Neural progenitor cell (in vitro differentiated cells): ENCODE measurements around the gene CD86. TPM values are rescaled to one million over a fixed set of nuclear protein-coding genes. Genes with fewer than 3 reads are reported as not detected.

Experiments
- DNase-seq: peaks from one replicate; pipeline ENCODE4 v3.0.0-alpha.2; 2016; ENCODE audit warnings: low spot score
- H2AFZ ChIP-seq: fragments of 200-600 bp; sonication (generic); replicated peaks from 2 replicates; pipeline ENCODE4 v1.6.1; 2016; ENCODE audit warnings: antibody characterized with exemption
- H3F3A ChIP-seq: fragments of 200-600 bp; sonication (generic); 2 replicates; pipeline ENCODE4 v1.6.1; 2016; ENCODE audit warnings: antibody characterized with exemption, low read depth
- H3K27ac ChIP-seq: fragments of 200-600 bp; sonication (generic); 2 replicates; pipeline ENCODE4 v1.5.1; 2016; ENCODE audit warnings: mild to moderate bottlenecking
- H3K27me3 ChIP-seq: fragments of 200-600 bp; sonication (generic); 2 replicates; pipeline ENCODE4 v1.6.1; 2016; ENCODE audit warnings: mild to moderate bottlenecking, moderate library complexity
- H3K36me3 ChIP-seq: fragments of 200-600 bp; sonication (generic); 2 replicates; pipeline ENCODE4 v1.5.1; 2016
- H3K4me1 ChIP-seq: fragments of 200-600 bp; sonication (generic); 2 replicates; pipeline ENCODE4 v1.6.1; 2016; ENCODE audit warnings: mixed run types
- H3K4me2 ChIP-seq: fragments of 200-600 bp; sonication (generic); 2 replicates; pipeline ENCODE4 v1.6.1; 2016
- H3K4me3 ChIP-seq: fragments of 200-600 bp; sonication (generic); 2 replicates; pipeline ENCODE4 v1.5.1; 2016
- H3K79me2 ChIP-seq: fragments of 200-600 bp; sonication (generic); 2 replicates; pipeline ENCODE4 v1.6.1; 2016; ENCODE audit warnings: low read depth
- H3K9ac ChIP-seq: fragments of 200-600 bp; sonication (generic); 2 replicates; pipeline ENCODE4 v1.6.1; 2016
- H3K9me3 ChIP-seq: fragments of 200-600 bp; sonication (generic); 2 replicates; pipeline ENCODE4 v1.5.1; 2016; ENCODE audit warnings: low read depth
- H4K20me1 ChIP-seq: fragments of 200-600 bp; sonication (generic); 2 replicates; pipeline ENCODE4 v1.6.1; 2016; ENCODE audit warnings: low read depth
- H3K27ac Mint-ChIP-seq: 3 replicates; pipeline ENCODE4 v1.8.0; 2021; ENCODE audit warnings: mixed read lengths
- H3K27me3 Mint-ChIP-seq: 2 replicates; pipeline ENCODE4 v1.8.0; 2022; ENCODE audit warnings: low read depth, mild to moderate bottlenecking, inconsistent platforms, moderate library complexity, mixed read lengths; ENCODE audit not compliant: insufficient read depth
- H3K36me3 Mint-ChIP-seq: 3 replicates; pipeline ENCODE4 v1.8.0; 2021; ENCODE audit warnings: mixed read lengths
- H3K4me1 Mint-ChIP-seq: 3 replicates; pipeline ENCODE4 v1.8.0; 2021; ENCODE audit warnings: mixed read lengths
- H3K4me3 Mint-ChIP-seq: 3 replicates; pipeline ENCODE4 v1.8.0; 2021; ENCODE audit warnings: mild to moderate bottlenecking, moderate library complexity, mixed read lengths
- H3K9me3 Mint-ChIP-seq: 3 replicates; pipeline ENCODE4 v1.8.0; 2020; ENCODE audit warnings: mixed read lengths
- CTCF ChIP-seq: fragments of 200-600 bp; sonication (generic); IDR thresholded peaks from 2 replicates; pipeline ENCODE4 v1.5.1; 2017; ENCODE audit warnings: antibody characterized with exemption, mild to moderate bottlenecking
- EZH2 ChIP-seq: fragments of 200-600 bp; sonication (generic); IDR thresholded peaks from 2 replicates; pipeline ENCODE4 v1.6.1; 2017; ENCODE audit warnings: antibody characterized with exemption, mild to moderate bottlenecking, moderate library complexity
- EZH2phosphoT487 ChIP-seq: fragments of 200-600 bp; sonication (generic); IDR thresholded peaks from 2 replicates; pipeline ENCODE4 v1.6.1; 2017; ENCODE audit warnings: antibody characterized with exemption
- total RNA-seq: library from RNA; depleted of rRNA; stranded (reverse); fragments of >200 nt; gene quantifications from 2 replicates; pipeline ENCODE4 v1.2.3, GENCODE V29; 2015; ENCODE audit warnings: low replicate concordance

The CD86 gene
- total RNA-seq, 1 donor from 2014 or later: not detected

GRCh38 chr3:122091602-122092295 is 36.6 kb downstream of the CD86 start:
- no peaks in the 10 kb centered on the region for H3K36me3 Mint-ChIP-seq
- Histone ChIP-seq H3K27me3 (no peaks in the 10 kb centered on the region), H3K36me3 (no peaks in the 10 kb centered on the region), H3K9ac (no peak overlapping the region), H3K4me1 (no peaks in the 10 kb centered on the region), H3K79me2 (no peaks in the 10 kb centered on the region), H3F3A (no peaks in the 10 kb centered on the region), H3K27ac (no peak overlapping the region), H4K20me1 (no peaks in the 10 kb centered on the region), H3K4me3 (no peak overlapping the region), H3K4me2 (no peak overlapping the region), H3K9me3 (no peaks in the 10 kb centered on the region), H2AFZ (peak overlapping the region; percentile 6)
- H3K4me1 Mint-ChIP-seq: peaks cover 17% of the 10 kb centered on the region
- no peak for TF ChIP-seq CTCF
- no peak for TF ChIP-seq EZH2
- no peaks in the 10 kb centered on the region for H3K9me3 Mint-ChIP-seq
- no peak for DNase-seq
- H3K27ac Mint-ChIP-seq: peak overlapping the region; percentile 94
- H3K4me3 Mint-ChIP-seq: peak overlapping the region; percentile 11
- H3K27me3 Mint-ChIP-seq: no peaks in the 10 kb centered on the region

GRCh38 chr3:122092460-122093165 is 37.5 kb downstream of the CD86 start:
- Histone ChIP-seq H3K27ac (no peak overlapping the region), H3K79me2 (no peaks in the 10 kb centered on the region), H3K9me3 (no peaks in the 10 kb centered on the region), H3K4me3 (no peak overlapping the region), H3K4me2 (no peak overlapping the region), H2AFZ (no peak overlapping the region), H3K9ac (no peak overlapping the region), H3K4me1 (no peaks in the 10 kb centered on the region), H3K36me3 (no peaks in the 10 kb centered on the region), H3F3A (no peaks in the 10 kb centered on the region), H3K27me3 (no peaks in the 10 kb centered on the region), H4K20me1 (no peaks in the 10 kb centered on the region)
- DNase-seq: no peak
- Mint-ChIP-seq H3K9me3 (no peaks in the 10 kb centered on the region), H3K4me3 (no peak overlapping the region), H3K36me3 (no peaks in the 10 kb centered on the region), H3K4me1 (peaks cover 17% of the 10 kb centered on the region), H3K27me3 (no peaks in the 10 kb centered on the region), H3K27ac (peak overlapping the region; percentile 94)
- peak; percentile 35 for TF ChIP-seq CTCF
- no peak for TF ChIP-seq EZH2

- H3K4me3 ChIP-seq: no peak overlapping the region
- H4K20me1 ChIP-seq: no peaks in the 10 kb centered on the region
- no peak overlapping the region for H3K9ac ChIP-seq
- no peak for DNase-seq
- no peak overlapping the region for H3K4me2 ChIP-seq
- TF ChIP-seq EZH2phosphoT487 (no peak), EZH2 (no peak), CTCF (no peak)
- H3F3A ChIP-seq: no peaks in the 10 kb centered on the region
- H3K4me1 ChIP-seq: no peaks in the 10 kb centered on the region
- no peaks in the 10 kb centered on the region for H3K36me3 ChIP-seq
- H3K4me1 Mint-ChIP-seq: peaks cover 17% of the 10 kb centered on the region
- H3K36me3 Mint-ChIP-seq: no peaks in the 10 kb centered on the region
- H3K9me3 Mint-ChIP-seq: no peaks in the 10 kb centered on the region
- no peaks in the 10 kb centered on the region for H3K79me2 ChIP-seq
- H2AFZ ChIP-seq: no peak overlapping the region
- H3K27me3 Mint-ChIP-seq: no peaks in the 10 kb centered on the region
- H3K4me3 Mint-ChIP-seq: no peak overlapping the region
- H3K27ac Mint-ChIP-seq: no peak overlapping the region
- no peak overlapping the region for H3K27ac ChIP-seq
- no peaks in the 10 kb centered on the region for H3K27me3 ChIP-seq
- no peaks in the 10 kb centered on the region for H3K9me3 ChIP-seq
Measured at GRCh38 chr3:122094125-122094524, 39.0 kb downstream of the CD86 start.
